HG03432 (cell line): ENCODE data around the gene GTPBP8.

Source experiments
- ATAC-seq: cut with Tn5 transposase; IDR thresholded peaks from one replicate; pipeline ENCODE4 v1.9.1; 2021; ENCODE audit warnings: mild to moderate bottlenecking, moderate library complexity; ENCODE audit not compliant: unreplicated experiment

Gene GTPBP8

GRCh38 chr3:112990672-112991602, at the start of gene GTPBP8:
Gene GTPBP8, plus strand, starts transcription at chr3:112990984. Its CDS starts 16 bp downstream, at chr3:112991000.
- ATAC-seq, result peak; percentile 94

DNA sequence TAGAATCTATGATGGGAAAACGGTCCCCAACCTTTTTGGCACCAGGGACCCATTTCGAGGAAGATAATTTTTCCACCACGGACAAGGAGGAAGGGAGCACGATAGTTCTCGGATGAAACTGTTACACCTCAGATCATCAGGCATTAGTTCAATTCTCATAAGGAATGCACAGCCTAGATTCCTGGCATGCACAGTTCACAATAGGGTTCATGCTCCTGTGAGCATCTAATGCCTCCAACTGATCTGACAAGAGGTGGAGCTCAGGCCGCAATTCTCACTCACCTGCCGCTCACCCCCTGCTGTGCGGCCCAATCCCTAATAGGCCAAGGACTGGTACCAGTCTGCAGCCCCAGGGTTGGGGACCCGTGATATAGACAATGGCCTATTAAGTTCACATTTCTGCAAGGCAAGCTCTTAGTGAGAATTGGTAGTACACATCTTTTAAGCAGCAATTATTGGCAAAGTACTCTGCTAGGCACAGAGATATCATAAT, 42.4 kb upstream of the GTPBP8 start:
- no peak for ATAC-seq

DNA sequence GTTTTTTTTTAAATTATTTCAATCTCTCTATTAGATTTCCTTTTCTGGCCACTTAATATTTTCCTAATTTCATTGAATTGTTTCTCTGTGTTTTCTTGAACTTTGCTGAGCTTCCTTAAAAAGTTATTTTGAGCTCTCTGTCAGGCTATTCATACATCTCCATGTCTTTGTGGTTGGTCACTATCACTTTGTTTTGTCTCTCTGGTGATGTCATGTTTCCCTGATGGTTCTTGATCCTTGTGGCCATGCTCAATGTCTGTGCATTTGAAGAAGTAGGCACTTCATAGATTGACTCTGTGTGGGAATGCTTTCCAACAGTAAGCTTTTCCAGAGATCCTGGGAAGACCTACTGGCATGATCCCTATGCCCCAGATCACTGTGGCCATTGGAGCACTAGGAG, 34.4 kb upstream of the GTPBP8 start:
- no peak for ATAC-seq

DNA sequence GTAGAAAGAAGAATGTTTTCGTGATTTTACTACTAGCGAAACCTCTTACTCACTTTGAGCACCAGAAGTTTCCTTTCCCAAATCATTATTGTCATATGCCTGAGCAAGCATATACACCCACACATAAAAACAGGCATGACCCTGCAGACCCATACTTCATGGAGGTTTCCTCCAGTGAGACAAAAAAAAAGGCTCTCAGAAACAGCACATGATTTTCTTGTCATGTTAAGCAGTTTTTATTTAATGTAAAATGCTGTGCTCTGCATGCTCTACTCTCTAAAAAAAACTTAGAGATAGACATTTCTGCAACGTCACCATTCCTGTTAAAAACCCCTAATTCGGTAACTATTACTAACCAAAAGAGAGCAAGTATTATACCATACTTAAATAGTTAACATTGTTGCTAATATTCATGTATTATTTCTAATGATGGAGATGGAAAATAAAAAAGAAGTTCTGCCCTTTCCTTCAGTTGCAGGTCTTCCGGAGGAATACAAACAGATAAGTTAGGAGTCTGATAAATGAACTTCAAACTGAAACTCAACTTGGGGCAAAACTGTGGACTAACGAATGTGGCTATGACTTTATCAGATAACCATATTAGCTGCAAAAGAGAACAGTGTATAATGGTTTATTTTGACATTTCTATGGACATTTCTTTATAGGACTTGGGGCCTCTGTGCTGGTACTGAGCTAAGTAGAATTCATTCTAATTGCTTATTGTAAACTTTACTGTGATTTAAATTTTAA, 31.8 kb upstream of the GTPBP8 start:
- peak; percentile 88 for ATAC-seq

- no peak for ATAC-seq
Measured at GRCh38 chr3:112963683-112964082, 27.1 kb upstream of the GTPBP8 start.

GRCh38 chr3:112965656-112966055, 25.1 kb upstream of the GTPBP8 start:
- no peak for ATAC-seq

DNA sequence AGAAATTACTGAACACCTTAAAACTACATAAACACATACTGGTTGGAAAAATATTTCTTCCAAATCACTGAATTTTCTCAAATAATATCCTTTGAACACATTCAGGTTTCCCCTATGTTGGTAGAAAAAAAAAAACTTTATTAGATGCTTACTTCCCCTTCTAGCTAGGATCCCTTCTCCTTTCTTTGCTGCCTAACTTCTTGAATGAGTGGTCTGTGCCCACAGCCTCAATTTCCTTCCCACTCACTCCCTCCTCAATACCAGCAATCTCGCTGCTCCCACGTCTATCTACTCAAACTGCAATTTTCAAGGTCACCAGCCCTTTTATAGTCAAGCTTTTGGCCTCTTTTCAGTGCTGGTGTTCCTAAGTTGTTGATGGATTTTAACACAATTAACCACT, 24.2 kb upstream of the GTPBP8 start:
- ATAC-seq, result no peak

DNA sequence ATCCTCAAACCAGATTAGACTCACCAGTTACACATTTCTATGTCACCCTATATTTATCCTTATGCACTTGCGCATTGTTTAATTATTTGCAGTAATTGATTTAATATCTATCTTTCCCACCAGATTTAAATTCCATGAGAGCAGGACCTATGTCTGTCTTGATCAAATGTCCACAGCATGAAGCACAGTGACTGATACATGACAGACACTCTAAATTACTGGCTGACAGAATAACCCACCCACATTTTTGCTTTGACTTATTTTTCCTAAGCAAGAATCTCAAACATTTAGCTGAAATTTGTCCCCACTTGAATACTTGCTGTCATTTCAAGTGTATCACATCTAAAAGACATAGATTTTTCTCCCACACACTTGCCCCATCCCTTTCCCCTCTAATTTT, 23.4 kb upstream of the GTPBP8 start:
- no peak for ATAC-seq

DNA sequence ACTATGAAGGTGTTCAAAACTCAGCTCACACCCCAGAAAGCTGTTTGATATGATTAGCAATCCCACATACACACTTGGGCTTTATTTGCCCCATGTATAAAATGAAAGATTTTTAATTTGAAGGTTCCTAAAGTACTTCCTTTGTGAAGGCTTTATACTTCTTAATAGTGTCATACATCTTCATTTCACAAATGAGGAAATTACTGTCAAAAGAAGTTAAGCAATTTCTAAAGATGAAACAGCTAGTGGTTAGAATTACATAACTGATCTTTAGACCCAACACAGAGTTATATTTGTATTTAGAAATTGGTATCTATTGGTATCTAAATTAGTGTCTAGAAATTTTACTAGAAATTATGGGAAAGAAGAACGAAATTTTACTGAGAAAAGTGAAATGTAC, 23.0 kb upstream of the GTPBP8 start:
- no peak for ATAC-seq

GRCh38 chr3:112972158-112972557, 18.6 kb upstream of the GTPBP8 start:
- ATAC-seq, result no peak

GRCh38 chr3:112973325-112974177, 17.2 kb upstream of the GTPBP8 start:
- ATAC-seq, result peak; percentile 89

DNA sequence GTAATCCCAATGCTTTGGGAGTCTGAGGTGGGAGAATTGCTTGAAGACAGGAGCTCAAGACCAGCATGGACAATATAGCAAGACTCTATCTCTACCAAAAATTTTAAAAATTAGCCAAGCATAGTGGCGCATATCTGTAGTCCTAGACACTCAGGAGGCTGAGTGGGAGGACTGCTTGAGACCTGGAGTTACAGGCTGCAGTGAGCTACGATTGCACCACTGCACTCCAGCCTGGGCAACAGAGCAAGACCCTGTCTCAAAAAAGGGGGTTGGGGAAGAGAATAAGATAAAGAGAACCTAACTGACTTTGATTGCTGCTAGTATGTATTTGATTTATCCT, 16.6 kb upstream of the GTPBP8 start:
- peak; percentile 27 for ATAC-seq

DNA sequence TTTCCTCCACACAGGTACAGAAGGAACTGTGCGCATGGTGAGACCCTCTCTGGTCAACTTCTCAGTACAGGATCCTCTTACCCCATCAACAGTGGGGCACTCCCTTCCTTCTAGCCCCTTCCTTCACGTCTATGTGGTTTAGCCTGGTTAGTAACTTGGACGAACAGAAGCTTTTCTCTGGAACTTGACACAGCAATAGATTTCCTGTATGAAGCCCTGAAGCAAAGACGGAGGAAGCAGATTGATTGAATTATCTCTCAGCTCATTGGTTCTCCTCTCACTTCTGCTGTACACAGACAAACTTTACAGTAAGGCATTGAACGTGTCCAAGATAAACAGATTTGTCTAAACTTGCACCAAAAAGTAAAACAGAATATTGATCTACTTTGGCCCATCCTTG, 15.9 kb upstream of the GTPBP8 start, which contains the start of gene CD200R1:
TSS of gene CD200R1 (minus strand) at position 210 of the 400 bp plus-strand sequence. CDS start 246 bp downstream, outside the sequence.
- peak; percentile 24 for ATAC-seq

- ATAC-seq, result no peak
Measured at GRCh38 chr3:112976001-112976400, 14.8 kb upstream of the GTPBP8 start.

DNA sequence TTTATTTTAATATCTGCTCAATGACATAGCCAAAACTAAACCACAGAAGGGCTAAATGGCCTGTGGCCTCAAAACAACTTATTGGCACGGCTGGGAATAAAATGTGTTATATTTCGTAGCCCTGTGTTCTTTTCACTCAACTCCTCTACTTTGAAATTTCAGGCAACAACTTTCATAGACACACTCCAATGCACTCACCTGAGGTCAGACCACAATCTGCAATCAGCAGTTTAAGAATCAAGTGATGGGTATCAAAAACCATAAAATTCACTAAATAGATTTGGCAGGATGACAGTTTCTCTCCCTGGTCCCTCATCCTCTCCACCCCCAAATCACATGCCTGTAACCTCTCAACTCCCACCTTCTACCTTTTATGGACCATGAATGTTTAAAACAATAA, 13.8 kb upstream of the GTPBP8 start:
- ATAC-seq, result no peak

DNA sequence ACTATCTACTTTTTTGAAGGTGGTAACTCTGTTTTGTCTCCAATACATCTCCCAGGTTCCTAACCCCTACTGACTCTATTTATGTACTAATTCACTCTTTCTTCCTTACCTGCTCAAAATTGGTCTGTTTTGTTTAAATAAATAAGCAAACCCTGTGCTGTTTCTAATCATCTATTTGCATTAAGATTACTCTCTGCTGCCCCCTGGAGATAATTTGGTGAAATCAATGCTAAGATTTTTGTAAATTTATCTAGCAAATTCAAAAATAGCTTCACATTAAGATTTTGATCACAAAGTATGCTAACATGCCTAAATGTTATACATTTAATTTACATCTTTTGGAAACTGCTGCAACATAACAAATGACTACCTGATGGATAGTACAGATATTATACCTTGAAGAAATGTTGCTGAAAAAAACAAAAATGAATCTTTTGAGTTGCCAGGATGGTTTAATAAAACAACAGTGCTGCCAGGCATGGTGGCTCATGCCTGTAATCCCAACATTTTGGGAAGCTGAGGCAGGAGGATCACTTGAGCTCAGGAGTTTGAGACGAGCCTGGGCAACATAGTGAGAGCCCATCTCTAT, 11.4 kb upstream of the GTPBP8 start:
- no peak for ATAC-seq

GRCh38 chr3:112980080-112980479, 10.7 kb upstream of the GTPBP8 start:
- no peak for ATAC-seq

- ATAC-seq, result no peak
Measured at GRCh38 chr3:112982710-112983109, 8.1 kb upstream of the GTPBP8 start.

DNA sequence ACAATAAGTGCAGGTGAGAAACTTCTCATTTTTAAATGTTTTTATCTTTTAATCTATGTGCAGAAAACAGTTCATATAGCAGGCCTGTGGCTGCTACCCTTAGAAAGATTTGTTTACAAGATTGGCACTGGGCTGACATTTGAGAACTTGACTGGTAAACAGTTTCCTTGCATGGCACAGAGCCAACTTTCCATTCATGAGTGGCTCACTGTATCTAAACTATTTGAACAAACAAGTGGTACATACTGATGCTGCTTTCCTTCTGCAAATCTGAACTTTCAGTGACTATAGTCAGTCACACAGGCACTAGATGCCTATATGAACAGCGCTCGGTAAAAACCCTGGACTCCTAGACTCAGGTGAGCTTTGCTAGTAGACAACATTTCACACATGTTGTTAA, 6.3 kb upstream of the GTPBP8 start:
- ATAC-seq, result no peak

- no peak for ATAC-seq
Measured at GRCh38 chr3:112987710-112988334, 3.0 kb upstream of the GTPBP8 start.
